Fibroblast of skin of left quadriceps (primary cell): Measurements from ENCODE around the gene RTN1.

Experiments
- DNase-seq, 2 experiments: peaks; one replicate each; pipeline ENCODE4 v3.0.0-alpha.2; 2013; ENCODE audit warnings: low read depth in 2 of 2

RTN1 gene

DNA sequence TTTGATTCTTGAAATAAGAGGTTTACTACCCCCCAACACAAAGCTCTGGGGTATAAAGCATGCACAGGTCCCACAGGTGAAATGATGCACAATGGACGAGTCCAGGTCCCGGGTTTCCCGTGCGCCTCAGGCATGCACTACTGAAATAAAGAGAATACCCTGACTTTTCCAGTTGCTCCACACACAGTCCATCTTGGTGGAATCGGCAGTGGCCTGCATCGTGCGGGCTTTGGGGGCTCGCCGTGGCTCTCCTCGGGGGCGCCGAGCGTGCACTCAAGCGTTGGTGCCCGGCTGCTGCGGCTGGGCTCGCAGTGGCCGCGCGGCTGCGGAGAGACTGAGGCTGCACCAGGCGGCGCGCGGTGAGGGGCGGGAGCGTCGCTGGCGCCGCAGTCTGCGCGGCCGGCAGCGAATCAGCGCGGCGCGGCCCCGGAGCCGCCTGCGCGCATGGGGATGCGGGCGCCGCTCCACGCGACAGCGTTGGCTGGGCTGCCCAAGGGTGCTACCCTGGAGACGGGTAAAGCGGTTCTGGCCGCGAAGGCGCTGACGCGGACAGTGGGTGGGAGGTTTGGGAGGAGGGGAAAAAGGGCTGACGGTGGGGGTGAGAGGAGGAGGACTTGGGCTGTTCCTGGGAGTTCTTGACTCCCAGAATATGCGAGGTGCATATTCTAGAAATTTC is 240.2 kb downstream of the RTN1 start:
- no peak for DNase-seq

- no peak for DNase-seq
Measured at GRCh38 chr14:59629444-59630287, 240.9 kb downstream of the RTN1 start.

DNA sequence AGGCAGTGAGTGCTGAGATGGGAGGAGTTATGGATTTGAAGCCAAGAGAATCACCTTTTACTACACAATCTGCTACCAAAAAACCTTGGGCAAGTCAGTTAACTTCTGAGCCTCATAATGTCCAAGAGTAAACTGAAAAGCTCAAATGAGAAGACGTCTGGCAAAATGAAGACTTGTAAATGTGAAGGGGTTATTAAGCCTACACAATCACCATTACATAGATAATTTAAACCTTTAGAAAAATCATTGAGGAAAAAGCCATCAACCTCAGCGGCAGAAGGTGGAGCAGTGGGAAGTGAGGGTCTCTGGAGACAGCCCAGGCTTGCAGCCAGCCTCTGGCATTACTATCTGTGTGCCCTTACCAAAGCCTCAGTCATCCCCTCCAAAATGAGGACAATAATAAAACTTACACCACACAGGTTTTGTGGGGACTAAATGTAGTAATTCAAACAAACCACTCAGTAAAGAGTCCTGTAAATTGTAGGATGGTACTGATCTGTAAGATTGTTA is 243.5 kb downstream of the RTN1 start:
- no peak for DNase-seq

DNA sequence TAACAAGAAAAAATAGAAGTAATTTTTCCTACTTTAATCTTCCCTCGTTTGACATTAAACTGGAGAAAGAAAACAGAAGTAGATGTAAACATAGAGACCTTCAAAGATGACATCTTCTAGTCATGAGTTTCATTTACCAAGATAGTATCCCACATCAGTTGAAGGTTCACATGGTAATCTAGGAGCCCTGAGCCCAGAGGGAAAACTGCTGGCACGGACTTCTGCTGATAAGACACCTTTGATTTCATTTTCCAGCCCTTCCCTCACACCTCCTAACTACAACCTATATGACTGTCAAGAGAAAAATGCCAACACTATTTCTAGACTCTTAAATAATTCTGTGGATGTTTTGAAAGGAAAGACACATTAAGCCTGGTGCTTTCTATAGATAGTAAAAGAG is 247.9 kb downstream of the RTN1 start:
- no peak for DNase-seq

GRCh38 chr14:59619061-59619460 is 251.5 kb downstream of the RTN1 start:
- no peak for DNase-seq

DNA sequence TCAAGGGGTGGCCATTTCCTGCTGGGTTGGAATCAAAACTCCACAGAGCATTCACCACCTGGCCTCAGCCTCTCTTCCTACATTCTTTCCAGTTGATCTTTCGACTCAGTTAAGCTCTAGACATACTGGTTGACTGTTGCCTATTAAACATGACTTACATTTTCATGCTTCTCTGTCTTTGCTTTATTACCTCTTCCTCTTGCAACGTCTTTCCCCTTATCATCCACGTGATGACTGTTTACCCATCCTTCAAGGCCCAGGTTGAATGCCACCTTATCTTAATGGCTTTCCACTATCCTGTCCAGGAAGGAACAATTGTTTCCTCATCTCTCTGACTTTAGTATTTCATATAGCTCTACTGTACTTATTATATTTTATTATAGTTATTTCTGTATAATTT is 269.5 kb downstream of the RTN1 start:
- DNase-seq = no peak

DNA sequence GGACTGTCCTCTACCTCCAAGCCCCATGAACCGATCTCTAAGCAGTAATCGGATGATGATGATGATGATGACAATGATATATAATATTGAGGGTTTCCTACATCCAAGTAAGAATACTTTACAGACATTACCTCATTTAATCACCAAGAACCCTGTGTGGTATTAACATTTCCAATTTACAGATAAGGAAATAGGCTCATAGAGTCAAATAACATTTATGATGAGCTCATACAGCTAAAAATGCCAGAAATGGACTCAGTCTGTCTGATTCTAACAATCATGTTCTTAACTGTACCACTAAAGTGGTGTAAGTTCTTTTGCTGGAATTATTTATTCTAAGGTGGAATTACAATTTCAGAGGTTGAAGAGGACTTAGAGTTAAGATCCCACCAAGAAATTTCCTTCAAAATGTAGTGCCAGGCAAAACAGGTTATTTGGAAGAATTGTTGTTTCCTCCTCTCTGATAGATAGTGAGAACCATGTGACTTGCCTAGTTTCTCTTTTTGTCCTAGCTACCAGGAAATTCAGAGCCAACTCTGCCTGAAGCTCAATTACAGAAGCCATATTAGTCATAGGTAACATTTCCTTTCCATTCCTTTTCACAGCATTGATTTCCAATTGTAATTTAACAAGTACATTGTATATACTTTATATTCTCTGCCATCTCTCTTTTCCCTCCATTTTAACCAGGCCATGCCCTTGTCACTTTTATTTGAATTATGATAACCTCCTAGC is 270.2 kb downstream of the RTN1 start:
- DNase-seq = no peak

DNA sequence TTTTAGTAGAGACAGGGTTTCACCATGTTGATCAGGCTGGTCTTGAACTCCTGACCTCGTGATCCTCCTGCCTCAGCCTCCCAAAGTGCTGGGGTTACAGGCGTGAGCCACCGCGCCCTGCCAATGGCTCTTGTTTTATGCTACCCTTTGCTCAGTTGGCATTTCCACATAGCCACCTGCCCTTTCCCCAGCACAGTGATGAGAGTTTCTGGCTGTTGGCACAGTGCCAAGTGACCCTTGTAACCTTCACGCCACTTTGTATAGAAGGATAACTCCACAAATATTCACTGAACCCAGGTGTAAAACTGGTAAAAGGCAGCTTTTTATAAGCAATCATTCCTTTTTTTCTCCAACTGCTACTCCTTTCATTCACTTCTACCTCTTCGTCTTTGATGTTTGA is 275.5 kb downstream of the RTN1 start:
- DNase-seq = no peak

- no peak for DNase-seq
Measured at GRCh38 chr14:59591641-59592370, 278.8 kb downstream of the RTN1 start.

- DNase-seq = no peak
Measured at GRCh38 chr14:59588101-59588500, 282.5 kb downstream of the RTN1 start.

- no peak for DNase-seq
Measured at GRCh38 chr14:59585891-59586554, 284.6 kb downstream of the RTN1 start.

- no peak for DNase-seq
Measured at GRCh38 chr14:59583755-59584154, 286.8 kb downstream of the RTN1 start.

DNA sequence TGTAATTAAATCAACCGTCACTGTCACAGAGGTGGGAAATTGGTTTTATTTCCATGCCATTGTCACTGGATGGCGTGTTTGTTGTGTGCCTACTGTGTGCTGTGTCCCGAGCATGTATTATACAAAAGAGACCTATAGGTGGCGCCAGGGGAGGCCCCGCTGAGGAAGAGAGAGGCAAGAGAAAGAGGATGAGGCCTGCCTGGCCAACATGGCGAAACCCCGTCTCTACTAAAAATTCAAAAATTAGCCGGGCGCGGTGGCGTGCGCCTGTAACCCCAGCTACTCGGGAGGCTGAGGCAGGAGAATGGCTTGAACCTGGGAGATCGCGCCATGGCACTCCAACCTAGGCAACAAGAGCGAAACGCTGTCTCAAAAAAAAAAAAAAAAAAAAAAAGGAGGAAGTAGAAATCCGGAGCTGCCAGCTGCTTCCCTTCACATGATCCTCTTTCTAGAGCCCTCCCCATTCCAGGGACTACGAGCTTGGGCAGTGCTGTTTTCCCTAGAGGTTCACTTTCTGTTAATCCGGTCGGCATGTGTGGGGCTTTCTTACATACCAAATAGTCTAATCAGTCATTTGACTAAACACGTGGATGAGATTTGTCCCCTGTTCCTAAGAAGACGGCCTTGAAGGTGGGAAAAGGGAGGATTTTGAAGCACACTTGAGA is 287.6 kb downstream of the RTN1 start:
- no peak for DNase-seq

DNA sequence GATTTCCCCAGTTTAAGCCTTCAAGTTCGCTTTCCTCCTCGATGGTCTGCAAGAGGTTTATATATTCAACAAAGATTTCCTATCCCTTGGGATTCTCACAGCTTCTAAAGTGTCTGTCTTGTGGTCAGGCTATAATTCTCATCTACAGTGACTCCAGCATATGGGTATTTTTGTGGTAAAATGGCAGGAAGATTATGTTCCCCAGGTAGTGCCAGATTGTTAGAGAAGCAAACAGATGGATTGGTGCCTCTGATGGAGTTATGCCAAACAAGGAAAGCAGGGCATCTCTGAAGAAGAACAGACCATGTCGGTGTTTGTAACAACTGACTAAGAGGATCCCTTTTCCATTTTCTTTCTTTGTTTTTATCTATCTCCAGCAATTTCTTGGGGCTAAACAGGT is 288.4 kb downstream of the RTN1 start:
- DNase-seq = no peak

DNA sequence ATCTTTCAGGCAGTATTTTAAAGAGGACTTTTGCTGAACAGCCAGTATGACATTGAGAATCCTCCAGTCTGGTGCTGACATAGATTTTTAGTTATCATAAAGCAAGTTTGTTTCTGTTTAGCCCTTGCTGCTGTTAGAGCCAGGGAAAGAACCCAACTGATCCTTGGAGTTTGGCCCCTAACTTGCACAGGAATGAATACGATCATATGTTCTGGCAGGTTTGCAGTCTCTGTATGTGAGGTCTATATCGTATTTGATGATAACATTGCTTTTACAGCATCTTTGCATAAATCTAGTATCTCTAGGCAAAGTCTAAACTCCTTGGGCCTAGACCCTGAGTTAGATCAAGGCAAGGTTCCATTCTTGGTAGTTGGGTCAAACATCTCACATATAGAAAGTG is 289.7 kb downstream of the RTN1 start:
- DNase-seq = no peak

- DNase-seq = peak; percentile 37 to 44
Measured at GRCh38 chr14:59576332-59577294, 294.0 kb downstream of the RTN1 start, which contains the start of gene CCDC175. Gene CCDC175 (minus strand): TSS chr14:59576812. CDS start chr14:59576775, 37 bp downstream.

DNA sequence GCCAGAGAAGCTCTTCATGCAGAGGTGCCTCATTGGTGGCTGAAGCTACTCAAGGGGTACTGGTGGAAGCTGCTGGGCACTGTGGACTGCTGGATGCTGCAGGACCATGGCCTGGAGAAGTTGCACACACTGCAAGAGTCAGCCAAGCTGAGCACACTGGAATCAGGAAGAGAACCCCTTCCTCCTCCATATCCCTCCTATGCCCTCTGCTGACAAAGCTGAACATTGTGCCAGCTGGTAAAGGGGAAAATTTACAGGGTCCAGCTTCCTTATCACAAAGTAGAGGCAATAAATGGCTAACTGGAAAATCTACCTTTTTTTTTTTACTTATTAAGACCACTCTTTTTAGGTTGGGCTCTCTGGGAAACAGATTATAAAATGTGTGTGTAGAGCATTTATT is 300.5 kb downstream of the RTN1 start:
- DNase-seq = no peak

DNA sequence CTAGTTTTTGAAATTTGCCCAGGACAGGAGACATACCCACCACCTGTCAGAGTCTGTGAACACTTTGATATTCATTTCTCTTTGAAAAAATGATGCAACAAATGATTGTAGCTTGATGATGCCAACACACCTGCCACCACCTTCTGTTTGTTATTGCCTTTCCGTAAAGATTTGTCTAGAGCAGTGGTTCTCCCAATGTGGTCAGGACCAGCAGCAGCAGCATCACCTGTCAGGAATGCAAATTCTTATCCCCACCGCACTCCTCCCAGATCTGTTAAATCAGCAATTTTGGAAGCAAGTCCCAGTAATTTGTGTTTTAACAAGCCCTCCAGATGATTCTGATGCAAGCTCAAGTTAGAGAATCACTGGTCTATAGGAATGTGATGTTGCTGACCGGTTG is 303.9 kb downstream of the RTN1 start:
- DNase-seq = no peak

- no peak for DNase-seq
Measured at GRCh38 chr14:59566296-59566695, 304.3 kb downstream of the RTN1 start.
